Astrocyte of the cerebellum (primary cell): ENCODE data around the gene YEATS2.
"Not testable (repeated sequence)": the region's sequence is repeated elsewhere in the genome, so short reads cannot be mapped to it uniquely, and the experiment has no call there.

Experiments used
- DNase-seq: peaks from one replicate; pipeline ENCODE4 v3.0.0-alpha.2; 2011; ENCODE audit warnings: low read depth
- H3K4me3 ChIP-seq: 2 replicates; pipeline ENCODE4 v1.5.1; 2011; ENCODE audit warnings: mild to moderate bottlenecking, low read depth, low read length, moderate library complexity
- CTCF ChIP-seq: IDR thresholded peaks from 2 replicates; pipeline ENCODE4 v1.5.1; 2012; ENCODE audit warnings: low read length, low read depth, moderate library complexity, mild to moderate bottlenecking; ENCODE audit errors: missing control alignments
- in situ Hi-C: cut with HindIII; loops from 2 replicates; pipeline ENCODE4 v1.10.0; 2017; ENCODE audit warnings: low sequenced_read_pairs

The YEATS2 gene

GRCh38 chr3:183733553-183733952, 36.0 kb downstream of the YEATS2 start:
- no peak for TF ChIP-seq CTCF
- in situ Hi-C loops, result no loop called here
- H3K4me3 ChIP-seq, result no peak overlapping the region
- no peak for DNase-seq

- no peak for DNase-seq
- TF ChIP-seq CTCF, result no peak
- H3K4me3 ChIP-seq, result no peak overlapping the region
- in situ Hi-C loops, result no loop called here
Measured at GRCh38 chr3:183734750-183735494, 37.3 kb downstream of the YEATS2 start.

GRCh38 chr3:183737116-183737515, 39.5 kb downstream of the YEATS2 start:
- in situ Hi-C loops, result no loop called here
- no peak overlapping the region for H3K4me3 ChIP-seq
- TF ChIP-seq CTCF, result no peak
- no peak for DNase-seq

GRCh38 chr3:183740154-183740553, 42.6 kb downstream of the YEATS2 start:
- in situ Hi-C loops, H3K4me3 ChIP-seq, DNase-seq: not testable (repeated sequence)

GRCh38 chr3:183743231-183743630, 45.6 kb downstream of the YEATS2 start:
- no peak for DNase-seq
- in situ Hi-C loops, result no loop called here
- TF ChIP-seq CTCF, result no peak
- no peak overlapping the region for H3K4me3 ChIP-seq

- DNase-seq, result peak; percentile 6
- H3K4me3 ChIP-seq, result no peak overlapping the region
- in situ Hi-C loops, result no loop called here
- TF ChIP-seq CTCF, result no peak
Measured at GRCh38 chr3:183745300-183746098, 47.9 kb downstream of the YEATS2 start.

- in situ Hi-C loops, result no loop called here
- DNase-seq, result no peak
- TF ChIP-seq CTCF, result no peak
- no peak overlapping the region for H3K4me3 ChIP-seq
Measured at GRCh38 chr3:183754052-183754451, 56.5 kb downstream of the YEATS2 start.
